Fibroblast of gingiva (primary cell): ENCODE results near the gene WDR6.

Experiments
- DNase-seq: peaks from one replicate; pipeline ENCODE4 v3.0.0-alpha.2; 2011; ENCODE audit warnings: low read depth

WDR6 gene

GRCh38 chr3:49013738-49014660, 6.8 kb downstream of the WDR6 start:
- DNase-seq, result no peak

DNA sequence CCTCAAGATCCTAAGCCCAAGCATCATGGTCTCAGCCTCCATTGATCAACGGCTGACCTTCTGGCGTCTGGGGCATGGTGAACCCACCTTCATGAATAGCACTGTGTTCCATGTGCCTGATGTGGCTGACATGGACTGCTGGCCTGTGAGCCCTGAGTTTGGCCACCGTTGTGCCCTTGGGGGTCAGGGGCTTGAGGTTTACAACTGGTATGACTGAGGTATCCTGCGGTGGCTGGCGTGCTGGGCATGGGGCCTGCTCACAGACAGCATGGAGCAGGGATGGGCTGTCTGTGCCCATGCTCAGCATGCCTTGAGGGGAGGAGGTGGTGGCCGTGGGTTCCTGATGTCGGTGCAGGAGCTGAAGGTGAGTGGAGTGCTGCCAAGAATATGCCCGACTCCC, 7.9 kb downstream of the WDR6 start:
- DNase-seq, result no peak

- no peak for DNase-seq
These were observed 8.6 kb downstream of the WDR6 start for GRCh38 chr3:49015765-49016164.

GRCh38 chr3:49016414-49017228, 9.4 kb downstream of the WDR6 start:
- no peak for DNase-seq

- no peak for DNase-seq
These were observed 10.2 kb downstream of the WDR6 start for GRCh38 chr3:49017229-49017970.

- peak; percentile 54 for DNase-seq
These were observed 10.9 kb downstream of the WDR6 start, which contains the start of gene DALRD3 for GRCh38 chr3:49017971-49018706. TSS of gene DALRD3 (minus strand) at chr3:49018580. CDS start at chr3:49018564, 16 bp downstream.

GRCh38 chr3:49018707-49019006, 11.5 kb downstream of the WDR6 start:
- no peak for DNase-seq

GRCh38 chr3:49019941-49020329, 12.7 kb downstream of the WDR6 start:
- DNase-seq, result peak; percentile 34

GRCh38 chr3:49020330-49021212, 13.4 kb downstream of the WDR6 start:
- no peak for DNase-seq

DNA sequence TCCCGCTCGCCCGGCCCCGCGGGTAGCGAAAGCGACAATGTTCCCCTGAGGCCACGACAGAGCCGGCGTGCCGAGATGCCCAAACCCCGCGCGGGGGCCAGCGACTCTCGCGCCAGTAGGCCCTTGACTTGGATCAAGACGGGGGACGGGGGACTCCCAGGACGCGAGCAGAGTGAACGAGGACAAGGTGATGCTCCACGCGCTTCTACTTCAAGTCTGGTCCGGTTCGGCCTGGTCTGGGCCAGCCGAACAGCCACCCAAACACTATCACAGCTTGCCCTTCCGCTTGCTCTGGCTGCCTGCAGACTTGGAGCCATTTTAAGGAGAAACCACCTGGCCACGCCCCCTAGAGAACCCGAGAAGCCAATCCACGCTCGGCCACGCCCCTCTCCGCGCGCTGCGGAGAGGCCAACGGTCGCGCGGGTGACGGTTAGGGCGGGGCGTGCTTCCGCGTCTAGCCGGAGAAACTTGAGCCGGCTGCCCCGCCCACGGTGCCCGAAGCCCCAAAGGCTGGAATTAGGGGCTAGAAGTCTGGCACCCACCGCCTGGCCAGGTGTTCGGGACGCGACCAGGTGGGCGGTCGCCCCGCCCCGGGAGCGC, 14.1 kb downstream of the WDR6 start:
- peak; percentile 97 for DNase-seq

GRCh38 chr3:49021813-49022687, 14.9 kb downstream of the WDR6 start, which contains the start of gene NDUFAF3:
TSS of gene NDUFAF3 (plus strand) at chr3:49022121. CDS start at chr3:49022145, 24 bp downstream.
- DNase-seq, result peak; percentile 95

- no peak for DNase-seq
These were observed 15.5 kb downstream of the WDR6 start for GRCh38 chr3:49022688-49023171.

DNA sequence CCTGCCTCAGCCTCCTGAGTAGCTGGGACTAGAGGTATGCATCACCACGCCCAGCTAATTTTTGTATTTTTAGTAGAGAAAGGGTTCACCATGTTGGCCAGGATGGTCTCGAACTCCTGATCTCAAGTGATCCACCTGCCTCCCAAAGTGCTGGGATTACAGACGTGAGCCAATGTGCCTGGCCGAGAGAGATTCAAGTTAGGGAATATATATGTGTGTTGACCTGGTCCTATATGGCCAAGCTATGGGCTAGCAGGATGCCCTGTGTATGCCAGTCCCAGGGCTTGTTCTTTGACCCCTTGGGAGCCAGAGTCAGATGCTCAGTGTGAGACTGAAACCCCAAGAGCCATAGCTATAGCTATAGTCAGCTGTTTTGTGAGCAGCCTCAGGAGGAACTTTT, 16.6 kb downstream of the WDR6 start:
- DNase-seq, result no peak

- no peak for DNase-seq
These were observed 17.3 kb downstream of the WDR6 start for GRCh38 chr3:49024449-49024848.

GRCh38 chr3:49025005-49025792, 18.0 kb downstream of the WDR6 start:
- no peak for DNase-seq

DNA sequence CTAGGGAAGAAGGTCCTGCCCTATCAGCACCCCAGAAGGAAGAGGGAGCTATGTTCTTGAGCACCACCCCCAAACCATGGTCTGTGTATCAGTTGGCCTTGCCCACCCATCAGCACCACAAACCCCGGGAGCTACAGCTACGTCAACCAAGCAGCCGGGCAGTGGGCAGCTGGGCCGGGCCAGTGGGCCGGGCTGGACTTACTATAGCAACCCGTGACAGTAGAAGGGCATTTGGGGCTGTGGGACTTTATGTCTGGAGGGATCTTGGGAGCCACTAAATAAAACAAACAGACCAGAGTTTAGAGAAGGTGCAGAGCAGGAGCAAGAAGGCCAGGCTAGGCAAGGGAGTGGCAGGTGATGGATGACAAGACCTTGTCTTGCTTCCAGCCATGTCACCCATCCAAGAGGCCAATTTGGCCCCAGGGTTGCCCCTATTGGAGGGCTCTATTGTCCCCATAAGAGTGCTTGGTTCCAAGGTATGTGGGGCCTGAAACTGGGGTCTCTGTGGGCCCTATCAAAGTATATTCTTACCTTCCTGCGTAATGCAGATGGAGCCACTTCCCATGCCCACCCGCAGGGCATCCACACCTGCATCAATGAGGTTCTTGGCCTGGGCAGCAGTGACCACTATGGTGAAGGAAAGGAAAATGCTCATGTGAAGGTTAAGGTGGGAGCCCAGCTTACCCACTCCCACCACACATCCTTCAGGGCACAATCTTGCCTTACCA, 18.8 kb downstream of the WDR6 start:
- DNase-seq, result no peak

- DNase-seq, result no peak
These were observed 19.3 kb downstream of the WDR6 start for GRCh38 chr3:49026536-49026935.
